SK-N-SH (cell line): Measurements from ENCODE around the gene RNF113B. TPM values are rescaled to one million over a fixed set of nuclear protein-coding genes. Genes with fewer than 3 reads are reported as not detected.

Experiments
- CTCF ChIA-PET: fragments of 300-600, 350-600 bp; formaldehyde crosslinking; extraction: SDS; loops from one replicate; lab custom pipeline; 2021; lab: Yijun Ruan, JAX
- POLR2A ChIA-PET: fragments of 350-600 bp; sonication (Branson Sonifier 250); formaldehyde crosslinking; extraction: SDS; loops from one replicate; lab custom pipeline; 2020; ENCODE audit warnings: antibody characterized with exemption, inconsistent platforms; lab: Yijun Ruan, JAX
- DNase-seq: peaks from one replicate; pipeline ENCODE4 v3.0.0; 2012
- H2AFZ ChIP-seq: fragments of 200-600 bp; sonication (generic); 2 replicates; pipeline ENCODE4 v1.8.1; 2016; ENCODE audit warnings: antibody characterized with exemption, mild to moderate bottlenecking, low read depth
- H3F3A ChIP-seq: fragments of 200-600 bp; sonication (generic); replicated peaks from 2 replicates; pipeline ENCODE3; 2016; ENCODE audit warnings: antibody characterized with exemption, mild to moderate bottlenecking; ENCODE audit not compliant: insufficient read depth
- H3K27ac ChIP-seq, 2 experiments: fragments of 200-500 bp in 1 of 2; fragments of 200-600 bp in 1 of 2; sonication (Bioruptor generic) in 1 of 2; sonication (generic), shearing (Covaris generic) in 1 of 2; 2 replicates each; pipeline versions ENCODE4 v1.5.1 to v1.6.1; 2014 to 2016; ENCODE audit warnings: low read depth in 2 of 2, inconsistent platforms in 1 of 2, low read length in 1 of 2, mild to moderate bottlenecking in 1 of 2, mixed read lengths in 1 of 2
- H3K27me3 ChIP-seq: fragments of 200-600 bp; sonication (generic), shearing (Covaris generic); 2 replicates; pipeline ENCODE4 v1.6.1; 2016; ENCODE audit warnings: mixed run types; ENCODE audit not compliant: insufficient read depth
- H3K36me3 ChIP-seq, 2 experiments: fragments of 200-500 bp in 1 of 2; fragments of 200-600 bp in 1 of 2; sonication (Bioruptor generic) in 1 of 2; sonication (generic) in 1 of 2; replicated peaks in 1 of 2; 2 replicates each; pipeline versions ENCODE3 to v1.5.1; 2014 to 2016; ENCODE audit warnings: low read length in 1 of 2, mild to moderate bottlenecking in 1 of 2; ENCODE audit not compliant: insufficient read depth in 2 of 2, control insufficient read depth in 1 of 2
- H3K4me1 ChIP-seq, 2 experiments: fragments of 200-500 bp in 1 of 2; fragments of 200-600 bp in 1 of 2; sonication (Bioruptor generic) in 1 of 2; sonication (generic), shearing (Covaris generic) in 1 of 2; 2 replicates each; pipeline versions ENCODE4 v1.5.1 to v1.6.1; 2014 to 2016; ENCODE audit warnings: low read depth in 1 of 2, low read length in 1 of 2, mixed run types in 1 of 2; ENCODE audit not compliant: insufficient read depth in 2 of 2, control insufficient read depth in 1 of 2
- H3K4me2 ChIP-seq: fragments of 200-600 bp; sonication (generic), shearing (Covaris generic); 2 replicates; pipeline ENCODE4 v1.6.1; 2017; ENCODE audit warnings: mixed run types
- H3K4me3 ChIP-seq, 2 experiments: fragments of 200-500 bp in 1 of 2; fragments of 200-600 bp in 1 of 2; sonication (Bioruptor generic) in 1 of 2; sonication (generic), shearing (Covaris generic) in 1 of 2; 2 replicates each; pipeline versions ENCODE4 v1.5.1 to v1.8.1; 2014 to 2016; ENCODE audit warnings: low read depth in 2 of 2, inconsistent platforms in 1 of 2, low read length in 1 of 2, mild to moderate bottlenecking in 1 of 2, mixed read lengths in 1 of 2, moderate library complexity in 1 of 2
- H3K79me2 ChIP-seq: fragments of 200-600 bp; sonication (generic); 2 replicates; pipeline ENCODE4 v1.8.1; 2017; ENCODE audit warnings: mild to moderate bottlenecking; ENCODE audit not compliant: insufficient read depth
- H3K9ac ChIP-seq: fragments of 200-600 bp; sonication (generic); 2 replicates; pipeline ENCODE4 v1.6.1; 2017; ENCODE audit warnings: mixed run types
- H3K9me2 ChIP-seq: fragments of 200-600 bp; sonication (generic); 2 replicates; pipeline ENCODE4 v1.6.1; 2017; ENCODE audit warnings: mixed run types
- H3K9me3 ChIP-seq: fragments of 200-600 bp; sonication (generic); 2 replicates; pipeline ENCODE4 v1.6.1; 2017; ENCODE audit warnings: mixed run types, mild to moderate bottlenecking, moderate library complexity
- H4K20me1 ChIP-seq: fragments of 200-600 bp; sonication (generic); 2 replicates; pipeline ENCODE4 v1.6.1; 2017; ENCODE audit warnings: mild to moderate bottlenecking, mixed run types; ENCODE audit not compliant: insufficient read depth
- CTCF ChIP-seq: fragments of 200-600 bp; sonication (generic); IDR thresholded peaks from 2 replicates; pipeline ENCODE4 v1.6.1; 2017; ENCODE audit warnings: antibody characterized with exemption, mild to moderate bottlenecking, moderate library complexity
- EP300 ChIP-seq, 2 experiments: IDR thresholded peaks; 2 replicates each; pipeline versions ENCODE4 v1.4.0 to v1.6.1; 2012; ENCODE audit warnings: borderline replicate concordance in 1 of 2, low read depth in 1 of 2, low read length in 1 of 2
- FOSL2 ChIP-seq: IDR thresholded peaks from 2 replicates; pipeline ENCODE4 v1.4.0; 2012; ENCODE audit warnings: low read depth, mild to moderate bottlenecking, moderate library complexity, borderline replicate concordance
- FOXM1 ChIP-seq: IDR thresholded peaks from 2 replicates; pipeline ENCODE4 v1.4.0; 2012; ENCODE audit warnings: low read depth, mild to moderate bottlenecking
- JUND ChIP-seq: IDR thresholded peaks from 2 replicates; pipeline ENCODE4 v1.4.0; 2012
- MEF2A ChIP-seq: IDR thresholded peaks from 2 replicates; pipeline ENCODE4 v1.4.0; 2012; ENCODE audit warnings: low read depth, borderline replicate concordance
- MXI1 ChIP-seq: IDR thresholded peaks from 2 replicates; pipeline ENCODE4 v1.6.1; 2012; ENCODE audit warnings: mild to moderate bottlenecking, low read depth, low read length, improper control_type of control experiment
- RCOR1 ChIP-seq: fragments of 150-350 bp; IDR thresholded peaks from 2 replicates; pipeline ENCODE4 v1.6.1; 2017; ENCODE audit warnings: antibody characterized with exemption, low read length
- SMC3 ChIP-seq: IDR thresholded peaks from 2 replicates; pipeline ENCODE4 v1.6.1; 2012; ENCODE audit warnings: low read depth, low read length, improper control_type of control experiment
- TAF1 ChIP-seq: IDR thresholded peaks from 2 replicates; pipeline ENCODE4 v1.6.1; 2012; ENCODE audit warnings: low read depth, mild to moderate bottlenecking, low read length, moderate library complexity, borderline replicate concordance
- TEAD4 ChIP-seq: IDR thresholded peaks from 2 replicates; pipeline ENCODE4 v1.4.0; 2012; ENCODE audit warnings: mild to moderate bottlenecking, borderline replicate concordance; ENCODE audit not compliant: insufficient read depth
- USF1 ChIP-seq: IDR thresholded peaks from 2 replicates; pipeline ENCODE4 v1.4.0; 2012; ENCODE audit warnings: low read depth, borderline replicate concordance
- YY1 ChIP-seq: IDR thresholded peaks from 2 replicates; pipeline ENCODE4 v1.4.0; 2012; ENCODE audit warnings: low read depth, mild to moderate bottlenecking
- ZBTB33 ChIP-seq: IDR thresholded peaks from 2 replicates; pipeline ENCODE4 v1.4.0; 2012; ENCODE audit warnings: low read depth, borderline replicate concordance
- WGBS: methylation state at CpG from one replicate; pipeline ENCODE4 v1.1.6; 2017; ENCODE audit warnings: low lambda C conversion rate; 5-methylcytosine and 5-hydroxymethylcytosine counted together
- polyA plus RNA-seq, 3 experiments: library from polyadenylated mRNA; depleted of rRNA; stranded (reverse); fragments of >200 nt; gene quantifications; 2 replicates each; pipeline ENCODE4 v1.2.3, GENCODE V29; 2012

The RNF113B gene
- polyA plus RNA-seq, 1 of the 3 experiments (the other 2 are of a cell fraction) = not detected

GRCh38 chr13:98133946-98134345, 43.1 kb downstream of the RNF113B start:
- no peak overlapping the region for H3K9ac ChIP-seq
- H2AFZ ChIP-seq = no peak overlapping the region
- no peak overlapping the region for H3K4me2 ChIP-seq
- no peak overlapping the region for H3K27ac ChIP-seq
- 66% methylated on average over 2 of the region's 3 CpGs for WGBS
- no peak overlapping the region for H3K4me3 ChIP-seq
- H3K9me2 ChIP-seq = no peaks in the 10 kb centered on the region
- H3K79me2 ChIP-seq = no peaks in the 10 kb centered on the region
- H3K9me3 ChIP-seq = no peaks in the 10 kb centered on the region
- no peaks in the 10 kb centered on the region for H3F3A ChIP-seq
- POLR2A ChIA-PET = no interaction called here
- no peaks in the 10 kb centered on the region for H4K20me1 ChIP-seq
- no peak for DNase-seq
- H3K36me3 ChIP-seq = no peaks in the 10 kb centered on the region
- H3K4me1 ChIP-seq = no peaks in the 10 kb centered on the region
- CTCF ChIA-PET = no interaction called here
- H3K27me3 ChIP-seq = no peaks in the 10 kb centered on the region
- no peak for TF ChIP-seq YY1
- no peak for TF ChIP-seq CTCF
- TF ChIP-seq TEAD4 = no peak
- TF ChIP-seq JUND = no peak
- no peak for TF ChIP-seq EP300 (IDR thresholded peaks at IDR 0.05; ENCODE audit: borderline replicate concordance in 1 of 2, low read depth in 1 of 2, low read length in 1 of 2)
- no peak for TF ChIP-seq USF1
- no peak for TF ChIP-seq ZBTB33
- TF ChIP-seq TAF1 = no peak
- TF ChIP-seq SMC3 = no peak
- no peak for TF ChIP-seq FOXM1
- no peak for TF ChIP-seq MXI1
- TF ChIP-seq RCOR1 = no peak

GRCh38 chr13:98129059-98129746, 47.9 kb downstream of the RNF113B start:
- no peak overlapping the region for H3K4me2 ChIP-seq
- no peak overlapping the region for H3K9ac ChIP-seq
- POLR2A ChIA-PET = no interaction called here
- H3K9me2 ChIP-seq = no peaks in the 10 kb centered on the region
- H3K27me3 ChIP-seq = no peaks in the 10 kb centered on the region
- H3K79me2 ChIP-seq = no peaks in the 10 kb centered on the region
- TF ChIP-seq CTCF = peak; percentile 12; the same call in 1 of the 2 replicates
- TF ChIP-seq FOSL2 = 0 out of 2 replicates have a peak, but pooled peaks have one; percentile 11
- TF ChIP-seq MEF2A = no peak
- no peak for TF ChIP-seq SMC3
- 73% methylated on average over 5 of the region's 5 CpGs for WGBS
- no peaks in the 10 kb centered on the region for H3F3A ChIP-seq
- no peak overlapping the region for H3K4me3 ChIP-seq
- no peaks in the 10 kb centered on the region for H3K9me3 ChIP-seq
- no peak overlapping the region for H2AFZ ChIP-seq
- CTCF ChIA-PET = interaction anchor here (0.6 to 2.0 kb wide), 2 partner anchors 316 to 463 kb away, joined by 3 to 5 read pairs; no protein-coding TSS in a partner anchor
- H3K27ac ChIP-seq = no peak overlapping the region
- no peaks in the 10 kb centered on the region for H4K20me1 ChIP-seq
- H3K36me3 ChIP-seq = no peaks in the 10 kb centered on the region
- DNase-seq = no peak
- no peaks in the 10 kb centered on the region for H3K4me1 ChIP-seq
